Mesothelial cell of epicardium (in vitro differentiated cells): ENCODE results near the gene STK4. TPM values are rescaled to one million over a fixed set of nuclear protein-coding genes. Genes with fewer than 3 reads are reported as not detected.

Experiments used
- DNase-seq, 2 experiments: peaks; one replicate each; pipeline ENCODE4 v3.0.0; 2021; ENCODE audit warnings: low spot score in 2 of 2; ENCODE audit not compliant: unreplicated experiment in 2 of 2
- H3K27ac Mint-ChIP-seq: 2 replicates; pipeline ENCODE4 v1.8.0; 2021; ENCODE audit warnings: mixed read lengths
- H3K27me3 Mint-ChIP-seq: 2 replicates; pipeline ENCODE4 v1.8.0; 2021; ENCODE audit warnings: low read depth, mixed read lengths
- H3K36me3 Mint-ChIP-seq: 2 replicates; pipeline ENCODE4 v1.8.0; 2021; ENCODE audit warnings: mixed read lengths
- H3K4me1 Mint-ChIP-seq: 2 replicates; pipeline ENCODE4 v1.8.0; 2021; ENCODE audit warnings: mixed read lengths
- H3K4me3 Mint-ChIP-seq: 2 replicates; pipeline ENCODE4 v1.8.0; 2021; ENCODE audit warnings: mild to moderate bottlenecking, moderate library complexity, mixed read lengths
- H3K9me3 Mint-ChIP-seq: 2 replicates; pipeline ENCODE4 v1.8.0; 2021; ENCODE audit warnings: mixed read lengths
- total RNA-seq: library from RNA; stranded (reverse); gene quantifications from 3 replicates; pipeline ENCODE4 v1.2.1, GENCODE V29; 2021
- TF ChIP-seq, protein P1 (sequence below): fragments of 200-600 bp; sonication (generic); IDR thresholded peaks from one replicate; pipeline ENCODE4 v1.5.0; 2021; ENCODE audit warnings: antibody characterized with exemption; ENCODE audit not compliant: unreplicated experiment

STK4 gene
- total RNA-seq, 1 donor from 2014 or later, result 29.9 TPM

GRCh38 chr20:45104786-45105185 lies 138.5 kb downstream of the STK4 start:
- Mint-ChIP-seq H3K4me1 (peaks cover 2% of the 10 kb centered on the region), H3K27me3 (peaks cover 28% of the 10 kb centered on the region), H3K4me3 (no peak overlapping the region), H3K9me3 (no peaks in the 10 kb centered on the region), H3K27ac (no peak overlapping the region), H3K36me3 (no peaks in the 10 kb centered on the region)
- TF ChIP-seq, protein P1, sequence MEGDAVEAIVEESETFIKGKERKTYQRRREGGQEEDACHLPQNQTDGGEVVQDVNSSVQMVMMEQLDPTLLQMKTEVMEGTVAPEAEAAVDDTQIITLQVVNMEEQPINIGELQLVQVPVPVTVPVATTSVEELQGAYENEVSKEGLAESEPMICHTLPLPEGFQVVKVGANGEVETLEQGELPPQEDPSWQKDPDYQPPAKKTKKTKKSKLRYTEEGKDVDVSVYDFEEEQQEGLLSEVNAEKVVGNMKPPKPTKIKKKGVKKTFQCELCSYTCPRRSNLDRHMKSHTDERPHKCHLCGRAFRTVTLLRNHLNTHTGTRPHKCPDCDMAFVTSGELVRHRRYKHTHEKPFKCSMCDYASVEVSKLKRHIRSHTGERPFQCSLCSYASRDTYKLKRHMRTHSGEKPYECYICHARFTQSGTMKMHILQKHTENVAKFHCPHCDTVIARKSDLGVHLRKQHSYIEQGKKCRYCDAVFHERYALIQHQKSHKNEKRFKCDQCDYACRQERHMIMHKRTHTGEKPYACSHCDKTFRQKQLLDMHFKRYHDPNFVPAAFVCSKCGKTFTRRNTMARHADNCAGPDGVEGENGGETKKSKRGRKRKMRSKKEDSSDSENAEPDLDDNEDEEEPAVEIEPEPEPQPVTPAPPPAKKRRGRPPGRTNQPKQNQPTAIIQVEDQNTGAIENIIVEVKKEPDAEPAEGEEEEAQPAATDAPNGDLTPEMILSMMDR, result no peak
- DNase-seq, result no peak

DNA sequence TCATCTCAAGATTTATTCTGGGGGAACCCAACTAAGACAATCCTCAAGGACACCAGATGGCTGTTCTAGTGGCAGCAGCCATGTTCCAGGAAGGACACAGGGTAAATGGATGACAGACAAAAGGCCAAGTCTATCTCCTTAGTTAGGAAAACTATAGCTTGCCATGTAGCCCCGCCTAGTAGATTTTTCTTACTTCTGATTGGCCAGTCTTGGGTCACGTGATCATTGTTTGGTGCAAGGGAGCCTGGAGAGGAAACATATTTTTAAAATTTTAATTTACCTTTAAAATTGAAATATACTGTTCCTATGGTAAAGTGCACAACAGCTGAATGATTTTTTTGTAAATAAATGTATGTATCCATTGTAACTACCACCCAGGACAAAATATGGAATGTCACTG lies 139.0 kb downstream of the STK4 start:
- no peak overlapping the region for H3K27ac Mint-ChIP-seq
- H3K27me3 Mint-ChIP-seq, result peaks cover 23% of the 10 kb centered on the region
- no peak for DNase-seq

GRCh38 chr20:45109634-45110033 lies 143.3 kb downstream of the STK4 start:
- TF ChIP-seq, protein P1, result no peak

More for the DNA sequence above, 139.0 kb downstream of the STK4 start:
- Mint-ChIP-seq H3K36me3 (no peaks in the 10 kb centered on the region), H3K4me1 (peaks cover 2% of the 10 kb centered on the region), H3K9me3 (no peaks in the 10 kb centered on the region), H3K4me3 (no peak overlapping the region)
- TF ChIP-seq, protein P1, result no peak

DNA sequence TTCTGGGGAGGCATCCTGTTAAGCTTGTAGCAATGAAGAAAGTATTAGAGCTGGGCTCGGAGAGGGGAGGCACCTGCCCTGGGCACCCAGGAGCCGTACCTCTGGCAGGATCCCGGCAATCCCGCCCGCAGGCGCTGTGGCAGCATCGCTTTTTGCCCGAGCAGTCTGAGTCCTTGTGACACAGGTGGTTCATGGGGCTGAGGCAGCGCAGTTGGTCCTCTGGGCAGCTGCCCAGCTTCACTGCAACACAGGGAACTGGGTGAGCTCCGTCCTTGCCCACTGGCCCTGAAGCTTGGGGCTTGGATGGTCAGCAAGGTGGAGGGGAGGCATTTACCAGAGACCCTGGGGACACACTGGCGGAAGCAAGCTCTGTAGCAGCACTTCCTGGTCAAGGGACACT lies 144.0 kb downstream of the STK4 start:
- Mint-ChIP-seq H3K4me1 (no peaks in the 10 kb centered on the region), H3K4me3 (no peak overlapping the region), H3K9me3 (no peaks in the 10 kb centered on the region), H3K27ac (no peak overlapping the region), H3K27me3 (peaks cover 19% of the 10 kb centered on the region), H3K36me3 (no peaks in the 10 kb centered on the region)
- DNase-seq, result no peak
- TF ChIP-seq, protein P1, result no peak

More at GRCh38 chr20:45109634-45110033, 143.3 kb downstream of the STK4 start:
- H3K27me3 Mint-ChIP-seq, result peaks cover 14% of the 10 kb centered on the region
- no peak overlapping the region for H3K27ac Mint-ChIP-seq
- no peaks in the 10 kb centered on the region for H3K4me1 Mint-ChIP-seq
- DNase-seq, result no peak
- H3K9me3 Mint-ChIP-seq, result no peaks in the 10 kb centered on the region
- no peaks in the 10 kb centered on the region for H3K36me3 Mint-ChIP-seq
- H3K4me3 Mint-ChIP-seq, result no peak overlapping the region

- Mint-ChIP-seq H3K36me3 (no peaks in the 10 kb centered on the region), H3K27ac (no peak overlapping the region), H3K9me3 (no peaks in the 10 kb centered on the region), H3K4me1 (no peaks in the 10 kb centered on the region), H3K27me3 (peaks cover 18% of the 10 kb centered on the region), H3K4me3 (no peak overlapping the region)
- TF ChIP-seq, protein P1, result no peak
- no peak for DNase-seq
Observed at GRCh38 chr20:45111285-45111684, 145.0 kb downstream of the STK4 start.
